T-helper 2 cell (primary cell): ENCODE results near the gene CAPNS2.

ENCODE experiments used
- DNase-seq, 5 experiments: peaks; one replicate each; pipeline versions ENCODE4 v3.0.0 to v3.0.0-alpha.2; 2012 to 2022
- total RNA-seq, 2 donors: gene quantifications; one replicate each; lab custom pipeline; 2026; lab: John Stamatoyannopoulos, UW

Gene CAPNS2
- 0 reads per million in 2 donors for total RNA-seq

GRCh38 chr16:55566432-55567175 lies at the start of gene CAPNS2:
Gene CAPNS2, plus strand, starts transcription at chr16:55566684. Its CDS starts 73 bp downstream, at chr16:55566757.
- no peak for DNase-seq

DNA sequence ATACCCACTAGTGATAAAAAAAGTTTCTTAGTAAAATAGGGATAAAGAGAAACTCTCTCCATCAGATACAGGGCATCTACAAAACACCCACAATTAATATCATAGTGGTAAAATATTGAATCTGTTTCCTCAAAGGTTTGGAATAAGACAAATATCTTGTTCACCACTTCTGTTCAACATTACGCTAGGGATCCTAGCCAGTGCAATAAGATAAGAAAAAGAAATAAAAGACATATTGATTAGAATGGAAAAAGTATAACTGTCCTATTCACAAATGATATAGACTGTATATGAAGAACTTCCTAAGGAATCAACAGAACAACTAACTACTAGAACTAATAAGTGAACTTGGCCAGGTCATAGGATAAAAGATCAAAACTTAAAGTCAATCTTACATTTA lies 44.7 kb upstream of the CAPNS2 start:
- DNase-seq, result no peak

GRCh38 chr16:55526441-55526840 lies 40.0 kb upstream of the CAPNS2 start:
- no peak for DNase-seq

DNA sequence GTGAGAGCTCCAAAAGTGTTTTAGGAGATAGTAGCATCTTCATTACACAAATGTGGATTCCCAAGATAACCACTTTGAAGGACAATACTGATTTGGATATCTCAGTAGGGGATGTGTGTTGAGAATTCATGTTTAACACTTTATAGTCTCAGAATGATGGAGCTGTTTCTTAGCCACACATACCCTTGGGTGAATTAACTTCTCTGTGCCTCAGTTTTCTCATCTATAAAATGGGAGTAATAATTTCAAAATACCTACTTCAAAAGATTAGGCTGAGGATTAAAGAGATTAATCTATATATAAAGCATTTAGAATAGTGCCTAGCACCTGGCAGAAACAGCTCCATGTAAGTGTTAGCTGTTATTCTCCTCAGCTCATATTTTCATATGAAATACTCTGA lies 38.6 kb upstream of the CAPNS2 start:
- DNase-seq, result no peak

- DNase-seq, result no peak
These were observed 37.5 kb upstream of the CAPNS2 start for GRCh38 chr16:55529018-55529417.

GRCh38 chr16:55530316-55530856 lies 36.1 kb upstream of the CAPNS2 start:
- DNase-seq, result no peak

DNA sequence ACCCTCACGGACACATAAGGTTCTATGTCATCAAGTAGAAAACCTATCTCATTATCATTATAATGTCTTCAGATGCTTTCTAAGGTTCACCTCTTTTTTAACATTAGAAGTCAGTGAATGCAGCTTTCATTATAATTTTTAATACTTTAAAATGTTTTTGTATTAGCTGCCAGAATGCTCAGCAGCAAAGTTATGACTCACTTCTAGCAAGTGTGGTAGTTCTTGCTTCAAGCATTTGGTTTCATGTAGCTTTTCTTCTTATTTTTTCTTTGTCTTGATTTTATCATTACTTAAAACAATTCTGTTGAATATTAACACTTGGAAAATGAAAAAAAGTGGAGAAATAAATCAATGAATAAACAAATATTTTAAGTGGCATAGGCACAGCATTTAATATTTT lies 34.3 kb upstream of the CAPNS2 start:
- peak in 1 of 5 experiments; percentile 8 for DNase-seq

DNA sequence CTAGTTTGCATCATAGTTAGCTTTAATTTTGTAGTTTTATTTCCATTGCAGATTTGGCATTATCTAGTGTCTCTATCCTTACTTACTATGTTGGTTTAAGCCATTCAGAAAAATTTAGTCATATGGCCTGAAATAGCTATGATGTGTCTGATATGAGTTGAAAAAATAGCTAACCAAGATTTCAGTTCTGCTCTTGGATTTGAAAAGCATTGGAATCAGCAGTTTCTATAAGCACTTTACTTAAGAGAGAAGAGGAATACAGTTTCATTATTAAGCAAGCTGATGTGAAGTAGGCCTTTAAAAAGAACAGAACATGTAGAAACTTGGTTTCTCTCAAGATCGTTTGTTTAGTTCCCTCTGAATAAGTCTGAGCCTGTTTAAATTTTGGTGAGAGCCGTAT lies 31.7 kb upstream of the CAPNS2 start:
- DNase-seq, result no peak

DNA sequence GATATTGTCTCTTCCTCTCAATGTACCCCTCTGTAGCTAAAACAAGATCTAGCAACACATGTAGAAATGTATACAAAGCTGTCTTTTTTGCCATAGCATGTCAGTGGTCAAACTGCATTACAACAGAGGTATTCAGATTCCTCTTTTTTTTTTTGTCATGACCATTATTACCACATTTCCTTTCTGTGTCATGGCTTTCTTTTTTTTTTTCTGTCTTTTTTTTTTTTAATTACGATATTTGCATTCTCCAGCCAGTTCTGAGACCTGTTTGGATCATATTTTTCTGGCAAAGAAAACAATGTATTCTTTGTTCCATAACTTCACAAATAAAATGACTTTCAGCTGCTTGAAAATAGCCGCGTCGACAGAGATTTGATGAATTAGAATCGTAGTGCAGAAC lies 27.4 kb upstream of the CAPNS2 start:
- no peak for DNase-seq

GRCh38 chr16:55539488-55539887 lies 27.0 kb upstream of the CAPNS2 start:
- no peak for DNase-seq

- no peak for DNase-seq
These were observed 26.3 kb upstream of the CAPNS2 start for GRCh38 chr16:55540221-55540620.

- peak in 1 of 5 experiments; percentile 3 for DNase-seq
These were observed 23.9 kb upstream of the CAPNS2 start for GRCh38 chr16:55542459-55543082.

DNA sequence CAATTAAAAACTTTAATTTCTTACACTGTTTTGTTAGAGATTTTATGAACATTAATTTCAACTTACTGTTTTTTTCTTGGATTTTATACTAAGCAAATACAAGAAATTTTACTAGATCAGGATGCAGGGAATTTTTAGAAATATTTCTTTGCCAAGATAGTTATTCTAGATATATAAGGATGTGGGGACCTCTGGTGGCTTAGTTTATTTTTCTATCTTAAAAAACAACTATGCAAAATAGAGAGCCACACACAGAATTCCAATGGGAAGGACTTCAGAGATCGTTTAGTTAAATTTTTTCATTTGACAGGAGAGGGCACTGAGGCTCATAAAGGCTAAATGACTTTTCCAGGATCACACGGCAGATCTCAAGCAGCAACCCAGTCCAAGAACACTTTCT lies 23.0 kb upstream of the CAPNS2 start:
- DNase-seq, result no peak

DNA sequence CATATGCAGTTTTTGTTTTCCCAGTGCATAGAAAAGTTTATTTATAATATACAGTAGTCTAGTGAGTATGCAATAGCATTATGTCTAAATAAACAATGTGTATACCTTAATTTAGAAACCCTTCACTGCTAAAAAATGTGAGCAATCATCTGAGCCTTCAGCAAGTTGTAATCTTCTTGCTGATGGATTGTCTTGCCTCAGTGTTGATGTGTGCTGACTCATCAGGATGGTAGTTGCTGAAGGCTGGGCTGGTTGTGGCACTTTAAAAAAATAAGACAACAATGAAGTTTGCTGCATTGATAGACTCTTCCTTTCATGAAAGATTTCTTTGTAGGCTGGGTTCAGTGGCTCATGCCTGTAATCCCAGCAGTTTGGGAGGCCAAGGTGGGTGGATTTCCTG lies 13.9 kb upstream of the CAPNS2 start:
- no peak for DNase-seq

DNA sequence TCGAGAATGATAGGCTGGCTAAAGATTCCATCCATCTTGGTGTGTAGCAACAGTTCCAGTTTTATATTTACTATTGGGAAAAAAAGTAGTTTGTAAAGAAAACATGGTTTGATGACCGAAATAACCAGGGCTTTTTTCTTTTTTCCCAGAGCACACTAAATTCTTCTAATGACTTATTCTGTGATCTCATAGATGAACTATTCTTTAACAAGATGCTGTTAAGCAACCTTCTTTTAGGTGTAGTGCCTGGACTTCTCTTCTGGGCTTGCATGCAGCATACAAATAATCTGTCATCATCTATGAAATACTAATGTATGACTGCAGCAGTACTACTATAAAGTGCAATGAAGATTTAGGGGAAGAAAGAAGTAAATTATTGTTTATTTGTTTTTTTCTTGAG lies 11.0 kb upstream of the CAPNS2 start:
- DNase-seq, result no peak

DNA sequence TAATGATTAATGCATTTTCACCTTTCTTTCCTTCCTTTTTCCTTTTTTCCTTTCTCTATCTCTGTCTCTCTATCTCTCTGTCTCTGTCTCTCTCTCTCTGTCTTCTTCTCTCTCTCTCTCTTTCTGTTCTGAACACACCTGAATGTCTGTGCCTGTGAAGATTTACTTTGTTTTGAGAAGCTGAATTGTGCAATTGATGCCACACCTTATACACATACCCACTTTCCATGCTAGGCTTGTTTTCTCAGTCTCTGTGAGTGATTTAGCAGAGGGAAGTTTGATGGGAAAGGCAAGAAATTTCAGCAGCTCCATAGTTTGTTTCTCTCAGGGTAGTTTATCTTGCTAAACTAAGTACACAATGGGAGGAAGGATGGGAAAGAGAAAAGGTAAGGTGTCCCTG lies 9.3 kb upstream of the CAPNS2 start:
- DNase-seq, result no peak

- DNase-seq, result no peak
These were observed 7.3 kb upstream of the CAPNS2 start for GRCh38 chr16:55559233-55559632.

DNA sequence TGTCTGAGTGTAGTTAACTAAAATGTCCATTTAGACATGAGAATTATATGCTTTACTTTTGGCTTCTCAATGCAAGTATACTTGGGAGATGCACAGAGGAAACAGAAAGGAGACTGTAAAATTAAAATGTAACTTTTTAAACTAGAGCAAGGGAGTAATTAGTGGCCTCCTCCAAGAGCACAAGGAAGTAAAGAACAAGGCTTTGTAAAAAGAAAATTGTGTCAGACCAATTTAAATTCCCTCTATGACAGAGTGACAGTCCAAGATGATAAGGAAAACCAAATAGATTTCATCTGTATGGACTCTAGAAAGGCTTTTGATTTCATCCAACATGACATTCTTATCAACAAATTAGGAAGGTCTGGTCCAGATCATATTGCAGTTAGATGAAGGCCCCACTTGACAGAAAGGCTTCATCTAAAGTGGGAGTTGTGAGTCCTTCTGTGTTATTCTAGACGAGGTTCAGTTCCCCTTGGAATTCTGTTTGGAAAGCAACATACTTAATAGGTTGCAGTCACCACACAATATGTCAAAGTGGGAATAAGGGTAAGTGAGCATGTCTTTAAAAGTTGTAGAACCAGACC lies 6.5 kb upstream of the CAPNS2 start:
- DNase-seq, result no peak

GRCh38 chr16:55561319-55561848 lies 5.1 kb upstream of the CAPNS2 start:
- DNase-seq, result no peak

DNA sequence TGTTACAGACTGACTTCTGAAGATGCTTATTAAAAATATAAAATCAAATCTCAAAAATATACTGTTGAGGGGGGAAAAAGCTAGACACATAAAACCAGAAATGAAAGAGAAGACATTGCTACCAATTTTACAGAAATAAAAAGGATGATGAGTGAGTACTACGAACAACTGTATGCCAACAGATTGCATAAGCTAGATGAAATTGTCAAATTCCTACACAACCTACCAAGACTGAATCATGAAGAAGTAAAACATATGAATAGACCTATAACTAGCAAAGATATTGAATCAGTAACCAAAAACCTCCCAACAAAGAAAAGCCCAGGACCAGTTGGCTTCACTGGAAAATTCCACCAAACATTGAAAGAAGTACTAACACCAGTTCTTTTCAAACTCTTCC lies 3.5 kb upstream of the CAPNS2 start:
- no peak for DNase-seq

DNA sequence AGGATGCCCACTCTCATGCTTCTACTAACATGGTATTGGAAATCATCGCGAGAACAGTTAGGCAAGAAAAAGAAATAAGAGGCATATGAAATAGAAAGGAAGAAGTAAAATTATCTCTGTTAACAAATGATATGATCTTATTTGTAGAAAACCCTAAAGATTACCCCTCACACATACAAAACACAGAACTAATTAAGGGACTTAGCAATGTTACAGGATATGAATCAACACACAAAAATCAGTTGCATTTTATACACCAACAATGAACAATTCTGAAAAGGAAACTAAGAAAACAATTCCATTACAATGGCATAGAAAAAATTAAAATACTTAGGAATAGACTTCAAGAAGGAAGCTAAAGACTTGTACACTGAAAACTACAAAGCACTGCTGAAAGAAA lies 2.7 kb upstream of the CAPNS2 start:
- DNase-seq, result no peak

- DNase-seq, result no peak
These were observed 1.4 kb upstream of the CAPNS2 start for GRCh38 chr16:55565086-55565485.

GRCh38 chr16:55567382-55567781 lies 898 bp downstream of the CAPNS2 start:
- DNase-seq, result no peak

GRCh38 chr16:55568207-55568606 lies 1.7 kb downstream of the CAPNS2 start:
- DNase-seq, result no peak
